CD4-positive, alpha-beta T cell treated with Interleukin-17A for 1 hour (primary cell): ENCODE data around the gene SRCIN1.

Source experiments
- DNase-seq: peaks from one replicate; pipeline ENCODE4 v3.0.0-alpha.2; 2020

The SRCIN1 gene

DNA sequence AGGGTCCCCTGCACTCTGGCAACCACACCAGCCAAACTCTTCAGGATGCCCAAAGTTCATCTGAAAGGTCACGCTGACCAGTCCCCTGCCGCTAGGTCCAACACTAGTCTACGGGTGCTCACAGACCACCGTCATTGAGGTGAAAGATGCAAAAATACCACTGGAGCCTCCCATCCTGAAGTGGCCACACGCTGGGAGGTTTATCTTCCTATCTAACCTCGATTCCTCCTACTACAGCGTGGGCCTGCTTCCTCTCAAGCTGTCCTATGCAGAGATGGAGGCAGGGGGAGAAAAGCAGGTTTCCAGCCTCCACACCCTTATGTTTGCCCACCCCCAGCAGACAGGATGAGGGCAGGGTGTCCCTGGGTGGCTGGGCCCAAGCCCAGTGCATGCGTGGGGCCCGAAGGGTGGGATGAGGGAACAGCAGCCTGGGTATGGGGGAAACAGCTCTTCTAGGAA is 6.3 kb downstream of the SRCIN1 start:
- no peak for DNase-seq

DNA sequence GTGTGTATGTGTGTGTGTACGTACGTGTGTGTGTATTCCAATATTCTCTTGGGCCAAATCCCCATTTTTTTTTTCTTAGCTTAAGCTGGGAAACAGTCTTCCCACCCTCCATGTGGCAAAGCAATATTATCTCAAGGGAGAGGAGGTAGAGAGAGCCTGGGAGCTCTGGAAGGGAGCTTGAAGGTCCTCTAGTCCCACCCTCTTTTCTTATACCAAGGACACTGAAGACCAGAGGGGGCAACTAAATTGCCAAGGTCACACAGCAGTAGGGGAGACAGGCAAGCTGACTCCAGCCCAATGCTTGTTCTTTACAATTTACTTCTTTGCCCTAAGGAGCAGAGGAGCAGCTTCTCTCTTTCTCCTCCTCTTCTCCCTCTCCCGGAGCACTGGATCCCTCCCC is 6.8 kb downstream of the SRCIN1 start:
- no peak for DNase-seq

DNA sequence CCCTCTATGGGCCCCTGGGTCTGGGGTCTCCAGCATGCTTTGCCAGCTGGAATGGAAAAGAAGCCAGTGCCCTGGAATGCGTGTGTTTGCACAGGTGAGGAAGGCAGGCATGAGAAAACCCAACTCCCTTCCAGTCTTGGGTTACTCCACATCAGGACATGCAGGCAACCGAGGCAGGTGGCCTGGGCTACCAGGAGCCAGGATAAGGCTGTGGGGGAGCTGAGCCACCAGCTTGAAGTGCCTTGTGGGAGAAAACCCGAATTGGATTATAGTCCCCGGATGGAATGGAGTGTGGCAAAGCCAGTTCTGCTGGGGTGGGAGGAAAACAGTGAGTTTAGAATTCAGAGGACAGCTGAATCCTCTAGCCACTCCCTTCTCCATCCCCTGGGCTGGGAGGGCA is 7.2 kb downstream of the SRCIN1 start:
- DNase-seq: no peak

DNA sequence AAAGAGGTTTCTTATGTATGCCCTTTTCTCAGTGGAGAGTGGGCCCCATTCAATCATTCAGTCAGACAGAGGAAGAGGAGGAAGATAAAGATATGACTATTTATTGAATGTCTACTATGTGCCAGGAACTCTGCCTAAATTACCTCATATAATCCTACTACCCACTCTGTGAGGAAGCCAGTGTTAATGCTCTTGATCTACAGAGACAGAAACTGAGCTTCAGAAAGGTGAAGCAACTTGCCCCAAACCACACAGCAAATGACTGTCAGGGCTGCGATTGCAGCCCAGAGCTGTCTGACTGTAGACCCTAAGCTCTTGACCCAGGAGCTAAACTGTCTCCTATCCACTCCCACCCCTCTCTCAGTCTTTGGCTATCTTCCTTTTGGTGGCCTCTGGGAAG is 8.4 kb downstream of the SRCIN1 start:
- DNase-seq: no peak

DNA sequence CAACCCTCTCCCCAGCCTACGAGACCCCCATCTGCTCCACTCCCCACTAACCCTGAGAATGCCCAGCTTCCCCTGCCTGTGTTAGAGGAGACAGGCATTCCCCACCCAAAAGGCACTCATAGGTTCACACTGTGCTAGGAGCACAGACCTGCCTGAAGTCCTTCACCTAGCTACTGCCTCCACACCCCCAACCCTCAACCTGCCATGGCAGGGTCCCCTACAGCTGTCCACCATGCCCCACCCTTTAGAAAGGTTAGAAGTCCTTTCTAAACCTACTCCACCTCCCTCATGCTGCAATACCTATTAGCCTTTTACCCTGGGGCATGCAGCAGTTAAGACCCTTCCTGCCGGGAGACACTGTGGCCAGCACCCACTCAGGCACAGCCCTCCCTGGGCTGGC is 9.1 kb downstream of the SRCIN1 start:
- DNase-seq: no peak

DNA sequence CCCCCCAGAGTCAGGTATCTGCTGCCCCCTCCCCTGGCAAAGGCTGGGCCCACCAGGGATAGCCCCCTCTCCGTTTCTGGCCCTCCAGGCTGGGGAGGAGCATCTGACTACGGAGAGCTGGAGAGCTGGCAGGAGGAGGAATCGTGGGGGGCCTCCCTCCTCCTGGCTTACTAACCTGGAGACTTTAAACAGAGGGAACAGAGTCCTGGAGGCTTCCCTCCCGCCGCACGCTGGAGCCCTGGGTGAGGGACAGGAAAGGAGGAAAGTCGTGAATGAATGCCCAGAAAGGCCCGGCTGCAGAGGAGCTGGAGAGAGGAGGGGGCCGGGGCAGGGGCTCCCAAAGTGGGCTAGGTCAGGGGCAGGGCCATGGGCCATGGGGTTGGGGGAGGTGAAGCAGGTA is 9.9 kb downstream of the SRCIN1 start:
- no peak for DNase-seq

DNA sequence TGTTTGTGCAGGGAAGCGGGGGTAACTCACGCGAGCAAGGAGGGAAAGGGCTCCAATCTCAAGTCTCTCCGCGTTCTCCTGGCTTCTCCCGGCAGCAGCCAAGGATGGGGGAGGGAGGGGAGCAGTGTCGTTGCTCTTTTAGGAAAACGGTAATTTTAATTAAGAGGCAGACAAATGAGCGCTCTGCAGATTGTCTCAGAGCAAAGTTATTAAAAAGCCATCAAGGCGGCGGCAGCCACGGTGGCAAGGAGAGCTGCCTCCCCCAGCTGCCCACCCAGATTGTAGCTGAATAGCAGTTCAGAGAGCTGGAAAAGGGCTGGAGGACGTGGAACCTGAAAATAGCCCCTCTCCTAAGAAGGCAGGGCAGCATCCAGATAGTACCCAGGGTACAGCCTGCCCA is 11.6 kb downstream of the SRCIN1 start:
- DNase-seq: no peak

DNA sequence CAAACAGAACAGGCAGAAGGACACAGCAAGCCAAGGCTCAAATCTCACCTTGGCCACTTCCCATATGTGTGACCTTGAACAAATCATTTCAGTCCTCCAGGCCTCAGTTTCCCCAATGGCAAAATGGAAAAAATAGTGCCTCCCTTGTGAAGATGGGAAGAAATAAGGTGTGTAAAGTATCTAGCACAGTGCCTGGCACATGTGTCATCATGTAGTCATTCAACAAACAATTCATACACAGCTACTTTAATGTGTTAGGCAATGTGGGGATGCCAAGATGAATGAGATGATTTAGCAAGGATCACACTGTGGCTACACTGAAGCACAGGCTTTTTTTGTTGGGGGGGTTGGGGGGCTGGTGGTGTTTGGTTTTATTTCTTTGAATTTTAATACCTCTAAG is 13.3 kb downstream of the SRCIN1 start:
- no peak for DNase-seq

DNA sequence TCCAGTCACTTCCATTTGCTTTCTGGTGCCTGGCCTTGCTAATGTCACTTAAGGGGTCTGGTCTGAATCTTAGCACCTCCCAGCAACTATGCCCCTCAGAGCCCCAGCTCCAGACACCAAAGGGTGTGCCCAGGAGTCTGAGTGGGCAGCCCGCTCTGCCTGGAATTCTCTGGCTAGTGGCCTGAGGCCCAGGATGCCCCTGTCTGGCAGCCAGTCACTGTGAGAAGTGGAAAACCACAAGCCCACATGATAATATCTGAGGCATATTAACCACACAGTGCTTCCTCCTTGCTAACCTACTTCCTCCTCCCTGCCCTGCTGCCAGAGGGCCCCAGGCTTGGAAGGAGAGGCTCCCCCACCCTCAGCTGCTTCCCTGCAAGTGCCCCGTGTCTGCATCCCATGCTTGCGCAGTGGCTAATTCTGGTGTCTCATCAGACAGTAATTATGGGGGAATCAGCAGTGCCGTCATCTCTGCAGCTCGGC is 14.0 kb downstream of the SRCIN1 start:
- peak; percentile 51 for DNase-seq

DNA sequence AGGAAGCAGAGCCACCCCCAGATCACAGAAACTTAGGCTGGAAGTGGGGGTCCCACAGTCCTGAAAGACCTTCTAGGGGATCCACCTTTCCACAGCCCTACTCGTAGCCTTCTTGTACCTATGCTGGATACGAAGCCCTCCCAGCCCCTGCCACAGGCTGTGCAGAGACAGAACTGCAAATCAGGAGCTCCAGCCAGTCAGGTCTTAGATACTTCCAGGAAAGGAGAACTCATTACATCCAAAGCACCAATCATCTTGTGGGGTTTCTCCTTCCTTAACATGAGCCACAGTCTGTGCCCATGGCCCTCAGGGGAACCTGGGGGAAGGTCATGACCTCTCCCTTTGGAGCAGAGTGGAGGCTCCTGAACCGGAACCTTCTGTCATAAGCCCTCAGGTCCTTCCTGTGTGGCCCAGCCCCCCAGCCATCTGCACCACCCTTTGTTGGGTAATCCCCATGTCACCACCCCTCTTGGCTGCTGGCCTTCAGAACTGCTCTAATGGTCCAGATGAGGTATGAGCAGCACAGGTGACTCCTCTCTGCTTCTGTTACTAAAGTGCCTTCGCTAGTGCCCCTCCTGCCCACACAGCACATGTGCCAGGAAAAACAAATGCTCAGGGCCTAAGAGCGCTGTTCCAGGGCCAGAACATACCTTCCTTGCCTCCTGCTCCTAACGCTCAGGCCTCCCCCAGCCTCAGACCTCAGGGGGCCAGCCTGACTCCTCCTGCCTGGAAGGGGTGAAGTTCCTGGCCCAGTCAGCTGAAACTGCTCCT is 14.6 kb downstream of the SRCIN1 start:
- no peak for DNase-seq

DNA sequence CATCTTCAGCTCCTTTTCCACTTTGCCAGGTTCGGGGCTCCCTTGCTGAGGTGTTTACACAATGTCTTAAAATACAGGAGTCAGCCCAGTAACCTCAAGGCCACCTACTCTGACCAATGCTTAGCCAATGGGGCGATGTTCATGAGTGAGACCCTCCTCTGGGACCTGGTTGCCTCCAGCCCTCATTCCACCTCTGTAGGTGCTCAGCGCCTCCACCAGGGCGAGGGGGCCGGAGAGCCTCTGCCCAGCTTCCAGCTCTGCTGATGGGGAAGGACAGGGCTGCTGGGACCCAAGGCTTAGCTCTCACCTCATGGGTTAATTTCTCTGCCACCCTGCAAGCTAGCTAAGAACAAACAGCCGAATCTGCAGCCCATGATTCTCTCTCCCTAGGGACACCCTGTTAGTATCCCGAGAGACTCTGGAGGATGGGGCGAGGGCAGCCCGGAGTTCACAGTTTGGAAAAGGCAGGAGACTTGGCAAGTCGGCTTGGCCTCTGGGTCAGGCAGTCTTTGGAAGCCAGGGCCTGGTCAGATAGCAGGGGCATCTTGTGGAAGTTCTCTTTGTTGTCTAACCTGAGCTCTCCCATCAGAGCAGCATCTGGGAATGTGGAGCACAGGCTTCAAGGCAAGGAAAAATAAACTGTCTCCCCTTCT is 16.2 kb downstream of the SRCIN1 start:
- DNase-seq: no peak

DNA sequence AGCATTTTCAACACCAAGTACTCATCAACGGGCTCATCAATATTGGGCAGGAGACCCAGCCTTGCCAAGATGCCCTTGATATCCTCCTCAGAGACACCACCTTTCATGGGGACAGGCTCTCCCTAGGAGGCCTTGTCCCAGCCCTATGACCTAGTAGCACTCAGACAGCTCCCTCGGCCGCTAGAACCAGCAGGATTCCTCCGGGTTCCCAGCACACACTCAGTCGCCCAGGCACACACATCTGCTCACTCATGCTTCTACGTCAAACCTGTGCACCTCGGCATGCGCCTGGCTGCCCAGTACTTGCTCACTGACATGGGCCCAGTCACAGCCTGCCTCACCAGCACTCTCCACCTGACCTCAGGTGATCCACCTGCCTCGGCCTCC is 17.0 kb downstream of the SRCIN1 start:
- no peak for DNase-seq

DNA sequence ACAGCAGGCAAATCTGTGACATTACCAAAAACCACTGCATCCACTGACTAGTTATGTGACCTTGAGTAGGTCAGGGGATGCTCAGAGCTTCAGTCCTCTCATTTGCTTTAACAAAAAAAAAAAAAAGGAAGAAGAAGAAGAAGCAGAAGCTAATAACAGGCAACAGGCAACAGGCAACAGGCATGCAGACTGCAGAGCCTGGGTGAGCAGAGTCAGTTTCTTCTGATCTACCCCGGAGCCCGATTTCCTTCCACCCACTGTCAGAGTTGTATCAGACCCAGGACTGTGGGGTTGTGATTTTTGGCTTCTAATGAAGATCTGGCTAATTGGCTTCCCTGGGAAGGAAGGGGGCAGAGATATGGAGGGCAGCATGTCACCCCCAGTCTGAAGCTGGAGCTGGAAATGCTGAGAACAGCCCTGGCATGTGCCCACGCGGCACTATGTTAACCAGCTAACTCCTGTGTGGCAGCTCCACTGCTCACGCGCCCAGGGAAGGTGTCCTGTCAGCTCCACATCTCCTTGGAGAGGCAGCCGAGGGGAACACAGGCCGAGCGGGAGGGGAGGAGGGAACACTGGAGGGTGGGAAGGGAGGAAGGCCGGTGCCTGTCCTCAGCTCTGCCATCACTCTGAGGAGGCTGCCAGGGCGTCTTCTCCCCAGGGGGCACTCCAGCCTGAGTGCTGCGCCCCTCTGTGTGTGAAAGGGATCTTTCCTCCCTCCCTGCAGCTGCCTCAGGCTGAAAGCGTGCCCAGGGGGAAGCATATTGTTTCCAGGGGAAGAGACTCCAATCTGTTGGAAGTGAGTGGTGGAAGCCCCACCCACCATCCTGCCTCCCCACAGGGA is 17.6 kb downstream of the SRCIN1 start:
- DNase-seq: no peak

DNA sequence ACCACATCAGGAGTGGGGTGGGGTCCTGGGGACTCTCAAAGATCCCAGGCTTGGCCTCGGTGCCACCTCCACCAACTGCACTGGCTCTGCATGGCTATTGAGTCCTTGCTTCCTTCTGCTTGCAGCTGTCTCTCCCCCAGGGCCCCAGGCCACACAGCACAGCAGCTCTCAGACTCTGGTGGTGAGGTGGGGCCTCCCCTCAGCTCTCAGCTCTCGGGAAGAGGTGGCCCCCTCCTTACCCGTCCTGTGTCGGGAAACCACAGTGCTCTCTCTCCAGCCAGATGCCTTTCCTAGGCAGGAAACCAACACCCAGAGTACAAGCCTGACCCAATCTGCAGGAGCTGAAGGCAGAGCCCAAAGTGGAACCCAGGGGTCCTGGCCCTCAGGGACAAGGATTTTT is 18.5 kb downstream of the SRCIN1 start:
- no peak for DNase-seq

DNA sequence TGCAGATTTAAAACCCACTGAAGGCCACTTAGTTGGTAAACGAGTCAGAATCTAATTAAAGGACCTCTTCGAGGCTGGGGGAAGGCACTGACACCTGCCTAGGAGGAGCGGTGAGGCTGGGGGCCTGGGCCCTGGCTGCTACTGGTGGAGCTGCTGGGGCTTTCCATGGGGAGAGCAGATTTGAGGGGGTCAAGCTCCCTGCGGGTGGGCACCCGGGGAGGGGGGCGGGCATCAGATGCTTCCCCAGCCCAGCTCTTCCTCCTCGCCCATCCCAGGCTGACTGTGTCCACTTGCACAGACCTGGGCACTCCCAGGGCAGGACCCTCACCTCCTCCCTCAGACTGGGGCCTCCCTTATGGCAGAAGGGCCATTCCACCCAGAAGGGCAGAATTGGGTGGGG is 19.0 kb downstream of the SRCIN1 start:
- no peak for DNase-seq

DNA sequence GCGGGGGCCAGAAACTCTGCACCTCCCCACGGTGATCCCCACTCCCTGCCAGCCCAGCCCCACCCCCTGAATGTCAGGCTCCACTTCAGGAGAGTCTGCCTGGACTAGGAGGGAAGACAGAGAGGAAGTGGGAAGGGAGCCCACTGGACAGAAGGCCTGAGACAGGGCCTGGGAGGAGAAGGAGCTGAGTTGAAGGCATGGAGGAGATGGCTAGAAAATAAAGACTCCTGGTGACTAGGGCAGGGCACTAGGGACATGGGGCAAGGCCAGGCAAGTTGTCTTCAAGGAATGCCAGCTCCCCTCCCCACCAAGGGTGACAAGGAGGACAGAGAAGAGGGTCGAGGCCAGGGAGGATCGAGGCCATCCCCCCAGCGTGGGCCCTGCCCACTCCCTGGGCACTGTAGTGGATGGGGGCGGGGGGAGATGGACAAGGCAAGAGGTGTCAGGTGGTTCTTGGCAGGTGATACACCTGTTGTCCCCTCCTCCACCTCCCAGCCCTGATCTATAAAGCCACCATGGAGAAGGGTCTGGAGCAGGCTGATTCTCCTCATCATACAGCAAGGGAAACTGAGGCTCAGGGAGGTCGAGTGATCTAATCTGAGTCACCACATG is 19.7 kb downstream of the SRCIN1 start:
- no peak for DNase-seq

DNA sequence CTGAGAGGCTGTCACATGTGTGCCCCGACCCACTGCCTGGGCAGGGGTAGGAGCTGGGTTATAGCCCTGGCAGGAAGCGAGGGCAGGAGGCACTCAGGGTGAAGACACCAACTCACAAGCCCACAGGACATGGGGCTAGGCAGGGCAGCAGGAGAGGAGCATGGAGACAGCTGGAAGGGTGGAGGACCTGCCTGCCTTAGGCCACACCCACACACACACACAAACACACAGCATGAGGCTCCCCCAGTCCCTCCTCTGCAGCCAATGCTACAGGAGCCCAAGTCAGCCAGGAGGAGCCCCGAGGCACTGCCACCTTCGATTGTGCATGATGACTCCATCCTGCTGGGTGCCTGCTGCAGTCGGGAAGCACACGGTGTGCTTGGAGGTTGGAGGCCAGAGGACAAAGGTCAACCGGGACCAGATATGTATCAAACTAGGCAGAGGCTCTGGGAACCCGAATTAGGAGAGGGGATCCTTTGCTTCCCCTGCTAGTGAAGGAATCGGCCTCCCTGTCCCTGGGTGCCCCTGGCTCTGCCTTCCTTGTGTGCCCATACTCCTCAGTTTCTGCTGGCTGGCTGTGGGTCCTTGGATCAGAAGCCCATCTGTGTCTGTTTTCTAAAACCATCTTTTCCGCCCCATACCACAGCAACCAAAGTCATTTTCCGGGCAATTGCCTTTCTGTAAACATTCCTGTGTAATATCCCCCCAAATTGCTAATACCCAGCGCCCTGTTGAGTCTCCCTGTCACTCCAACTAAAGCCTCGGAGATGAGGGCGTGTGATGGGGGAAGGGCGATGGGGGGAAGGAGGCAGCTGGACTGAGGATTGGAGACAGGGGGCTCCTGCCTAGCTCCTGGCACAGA is 20.5 kb downstream of the SRCIN1 start:
- no peak for DNase-seq

DNA sequence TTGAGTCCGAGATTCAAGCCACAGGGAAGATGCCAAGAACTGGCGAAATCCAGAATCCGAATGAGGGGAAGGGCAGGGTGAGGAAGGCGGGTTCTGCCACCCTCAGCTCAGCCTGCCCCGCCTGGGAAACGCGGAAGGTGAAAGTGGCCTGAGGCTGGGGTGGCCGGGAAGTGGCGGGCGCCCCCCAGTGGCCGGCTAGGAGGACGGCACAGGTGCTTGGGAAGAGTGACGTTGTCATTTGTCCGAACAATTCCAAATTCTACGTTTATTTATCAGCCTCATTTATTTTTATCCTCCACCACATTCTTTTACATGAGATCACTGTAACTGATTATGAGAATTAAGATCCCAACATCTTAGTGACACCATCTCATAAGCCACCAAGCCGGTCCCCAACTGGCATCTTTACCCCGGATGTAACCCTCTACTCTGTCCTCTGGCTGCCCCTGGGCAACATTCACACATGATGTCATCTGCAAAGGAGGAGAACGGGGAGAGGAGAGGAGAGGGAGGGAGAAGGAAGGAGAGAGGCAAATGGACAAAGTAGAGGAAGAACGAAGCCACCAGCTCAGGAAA is 21.3 kb downstream of the SRCIN1 start:
- DNase-seq: peak; percentile 62

DNA sequence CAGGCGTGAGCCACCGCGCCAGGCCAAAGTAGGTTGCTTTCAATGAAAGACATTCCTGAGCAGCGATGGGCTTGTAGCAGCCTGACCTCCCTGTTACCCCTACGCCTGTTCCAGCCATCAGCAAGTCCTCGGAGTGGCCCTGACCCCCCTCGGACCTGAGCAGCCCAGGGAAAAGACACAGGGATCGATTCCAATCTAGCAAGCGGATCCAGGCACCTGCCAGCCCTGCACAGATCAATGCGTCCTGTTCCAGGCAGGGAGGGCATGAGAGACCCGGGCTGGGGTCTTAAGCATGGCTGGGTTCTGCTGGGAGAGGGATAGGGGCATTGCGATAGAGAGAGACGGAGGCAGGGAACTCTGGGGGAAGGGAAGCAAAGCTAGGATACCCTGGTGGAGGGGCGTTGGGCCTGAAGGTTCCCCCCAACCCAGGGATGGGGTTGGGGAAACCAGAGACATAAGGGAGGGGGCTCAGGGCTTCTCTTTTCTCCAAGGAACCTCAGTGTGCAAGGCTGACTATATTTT is 21.9 kb downstream of the SRCIN1 start:
- DNase-seq: no peak

DNA sequence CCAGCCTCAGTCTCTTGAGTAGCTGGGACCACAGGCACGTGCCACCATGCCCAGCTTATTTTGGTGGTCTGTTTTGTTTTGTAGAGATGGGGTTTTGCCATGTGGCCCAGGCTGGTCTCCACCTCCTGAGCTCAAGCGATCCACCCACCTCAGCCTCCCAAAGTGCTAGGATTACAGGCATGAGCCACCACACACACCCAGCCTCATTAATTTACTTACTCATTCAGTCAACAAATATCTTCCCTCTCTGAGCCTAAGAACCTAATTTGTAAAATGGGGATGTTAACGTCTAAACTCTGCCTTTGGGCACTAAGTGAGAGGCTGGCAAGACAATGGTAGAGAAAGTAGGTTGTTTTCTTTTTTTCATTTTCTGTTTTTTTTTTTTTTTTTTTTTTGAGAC is 22.6 kb downstream of the SRCIN1 start:
- DNase-seq: no peak

DNA sequence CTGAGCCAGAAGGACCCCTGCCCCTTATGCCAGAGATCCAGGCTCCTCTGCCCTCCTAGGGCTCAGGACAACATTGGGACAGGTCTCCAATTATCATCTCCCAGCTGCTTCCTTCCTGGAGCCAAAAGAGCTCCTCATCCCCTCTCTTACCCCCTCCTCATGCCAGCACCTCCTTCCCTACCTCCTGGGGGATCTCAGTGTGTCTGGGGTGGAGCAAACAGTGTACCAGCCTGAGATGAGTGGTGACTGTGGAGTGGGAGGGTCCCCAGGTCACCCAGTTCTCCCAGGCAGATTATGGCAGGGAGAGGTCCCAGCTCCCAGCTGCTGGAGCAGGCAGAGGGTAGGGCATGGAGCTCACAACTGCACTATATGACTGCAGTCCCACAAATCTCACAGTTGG is 23.7 kb downstream of the SRCIN1 start:
- no peak for DNase-seq

DNA sequence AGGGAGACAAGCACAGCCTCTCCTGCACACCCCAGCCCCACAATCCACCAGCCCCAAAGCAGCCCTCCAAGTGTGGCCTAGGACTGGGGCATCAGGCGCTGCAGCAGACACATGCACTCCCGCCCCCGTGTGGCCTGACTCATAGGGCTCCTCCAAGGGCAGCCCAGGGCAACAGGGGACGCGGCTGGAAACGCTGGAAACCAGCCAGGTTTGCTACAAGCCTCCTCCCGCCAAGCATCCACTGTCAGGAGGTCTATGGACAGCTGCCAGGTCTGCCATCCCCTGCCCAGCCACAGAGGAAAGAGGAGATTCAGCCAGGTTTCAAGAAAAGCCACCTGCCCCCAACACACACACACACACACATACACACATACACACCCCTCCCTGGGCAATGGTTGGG is 25.8 kb downstream of the SRCIN1 start:
- DNase-seq: no peak
